IMR-90 (cell line): ENCODE data around the gene CUL9. TPM values are rescaled to one million over a fixed set of nuclear protein-coding genes. Genes with fewer than 3 reads are reported as not detected.

Experiments used
- ATAC-seq: fragments of 200-7000 bp; cut with Tn5 transposase; 2 replicates; pipeline ENCODE4 v1.9.1; 2020; ENCODE audit warnings: low read depth, mild to moderate bottlenecking, moderate library complexity
- BruUV-seq: library from RNA; stranded (reverse); fragments of 400-500 nt; replicated peaks from 2 replicates; lab custom pipeline; 2021; lab: Mats Ljungman, UMichigan
- CTCF ChIA-PET: fragments of 300-600 bp; formaldehyde crosslinking; extraction: SDS; loops from one replicate; lab custom pipeline; 2021; ENCODE audit warnings: antibody characterized with exemption; lab: Yijun Ruan, JAX
- POLR2A ChIA-PET: fragments of 300-600 bp; sonication (Branson Sonifier 250); formaldehyde crosslinking; loops from one replicate; lab custom pipeline; 2022; ENCODE audit warnings: antibody characterized with exemption; ENCODE audit not compliant: unreplicated experiment; lab: Charles Lee
- DNase-seq: peaks from one replicate; pipeline ENCODE4 v3.0.0; 2013
- H2AFZ ChIP-seq: replicated peaks from 2 replicates; pipeline ENCODE3; 2013; ENCODE audit warnings: low read length, mild to moderate bottlenecking; ENCODE audit not compliant: poor library complexity
- H2AK5ac ChIP-seq: 2 replicates; pipeline ENCODE4 v1.6.1; 2013; ENCODE audit warnings: low read depth, low read length, inconsistent platforms
- H2AK9ac ChIP-seq: replicated peaks from 2 replicates; pipeline ENCODE3; 2013; ENCODE audit warnings: mild to moderate bottlenecking, low read depth, low read length, moderate library complexity; ENCODE audit not compliant: poor library complexity
- H2BK120ac ChIP-seq: 2 replicates; pipeline ENCODE4 v1.6.1; 2013; ENCODE audit warnings: low read depth, low read length, inconsistent platforms
- H2BK15ac ChIP-seq: 3 replicates; pipeline ENCODE4 v1.6.1; 2013; ENCODE audit warnings: low read depth, low read length, inconsistent platforms
- H2BK20ac ChIP-seq: 2 replicates; pipeline ENCODE4 v1.6.1; 2013; ENCODE audit warnings: low read depth, mild to moderate bottlenecking, inconsistent platforms, low read length, moderate library complexity
- H2BK5ac ChIP-seq: 2 replicates; pipeline ENCODE4 v1.6.1; 2013; ENCODE audit warnings: mild to moderate bottlenecking, low read depth, low read length, inconsistent platforms; ENCODE audit not compliant: poor library complexity, severe bottlenecking
- H3K14ac ChIP-seq: replicated peaks from 2 replicates; pipeline ENCODE4 v1.6.1; 2013; ENCODE audit warnings: low read depth, low read length, inconsistent platforms
- H3K18ac ChIP-seq: 2 replicates; pipeline ENCODE4 v1.6.1; 2013; ENCODE audit warnings: low read depth, low read length, control low read depth
- H3K23ac ChIP-seq: 2 replicates; pipeline ENCODE4 v1.6.1; 2013; ENCODE audit warnings: low read depth, low read length, inconsistent platforms
- H3K27ac ChIP-seq: 2 replicates; pipeline ENCODE4 v1.5.1; 2013; ENCODE audit warnings: mild to moderate bottlenecking, control low read depth, low read length; ENCODE audit not compliant: insufficient read depth
- H3K27me3 ChIP-seq: 2 replicates; pipeline ENCODE4 v1.6.1; 2013; ENCODE audit warnings: low read length; ENCODE audit not compliant: control insufficient read depth, insufficient read depth
- H3K36me3 ChIP-seq: 2 replicates; pipeline ENCODE4 v1.6.1; 2013; ENCODE audit warnings: low read length, mixed read lengths; ENCODE audit not compliant: control insufficient read depth, insufficient read depth
- H3K4ac ChIP-seq: 2 replicates; pipeline ENCODE4 v1.6.1; 2013; ENCODE audit warnings: low read depth, low read length, inconsistent platforms
- H3K4me1 ChIP-seq: 2 replicates; pipeline ENCODE4 v1.6.1; 2013; ENCODE audit warnings: low read length, mixed read lengths; ENCODE audit not compliant: control insufficient read depth, insufficient read depth
- H3K4me2 ChIP-seq: 2 replicates; pipeline ENCODE4 v1.6.1; 2013; ENCODE audit warnings: low read depth, mild to moderate bottlenecking, control low read depth, low read length, moderate library complexity
- H3K4me3 ChIP-seq: 2 replicates; pipeline ENCODE4 v1.5.1; 2013; ENCODE audit warnings: low read depth, mild to moderate bottlenecking, control low read depth, low read length, moderate library complexity; ENCODE audit not compliant: insufficient read depth
- H3K56ac ChIP-seq: 2 replicates; pipeline ENCODE4 v1.6.1; 2013; ENCODE audit warnings: low read length, inconsistent platforms; ENCODE audit not compliant: insufficient read depth; ENCODE audit errors: extremely low read depth
- H3K79me1 ChIP-seq, 2 experiments: 2 replicates each; pipeline ENCODE4 v1.6.1; 2013; ENCODE audit warnings: low read length in 2 of 2, inconsistent platforms in 1 of 2, low read depth in 1 of 2
- H3K9ac ChIP-seq: 2 replicates; pipeline ENCODE4 v1.6.1; 2013; ENCODE audit warnings: low read depth, low read length, control low read depth
- H3K9me1 ChIP-seq: 2 replicates; pipeline ENCODE4 v1.6.1; 2013; ENCODE audit warnings: low read length, inconsistent platforms; ENCODE audit not compliant: insufficient read depth
- H3K9me3 ChIP-seq: 2 replicates; pipeline ENCODE4 v1.6.1; 2013; ENCODE audit warnings: low read length; ENCODE audit not compliant: control insufficient read depth, insufficient read depth
- H4K20me1 ChIP-seq: 2 replicates; pipeline ENCODE4 v1.6.1; 2013; ENCODE audit warnings: low read length, inconsistent platforms; ENCODE audit not compliant: insufficient read depth
- H4K5ac ChIP-seq: 2 replicates; pipeline ENCODE4 v1.6.1; 2013; ENCODE audit warnings: mild to moderate bottlenecking, low read depth, low read length, control low read depth
- H4K8ac ChIP-seq, 2 experiments: 2 replicates each; pipeline ENCODE4 v1.6.1; 2013; ENCODE audit warnings: low read depth in 2 of 2, low read length in 2 of 2, control low read depth in 1 of 2, inconsistent platforms in 1 of 2
- H4K91ac ChIP-seq: 2 replicates; pipeline ENCODE4 v1.6.1; 2013; ENCODE audit warnings: low read depth, low read length, inconsistent platforms; ENCODE audit not compliant: insufficient read depth
- CHD1 ChIP-seq: IDR thresholded peaks from 2 replicates; pipeline ENCODE4 v1.6.1; 2012; ENCODE audit warnings: low read depth, low read length, improper control_type of control experiment
- FOS ChIP-seq: fragments of 150-350 bp; IDR thresholded peaks from 2 replicates; pipeline ENCODE4 v1.6.1; 2016; ENCODE audit warnings: low read depth, low read length
- MAZ ChIP-seq: IDR thresholded peaks from 2 replicates; pipeline ENCODE4 v1.6.1; 2012; ENCODE audit warnings: low read depth, mild to moderate bottlenecking, low read length, improper control_type of control experiment, moderate library complexity, borderline replicate concordance
- MXI1 ChIP-seq: IDR thresholded peaks from 2 replicates; pipeline ENCODE4 v1.6.1; 2012; ENCODE audit warnings: low read depth, mild to moderate bottlenecking, low read length, moderate library complexity, borderline replicate concordance
- NFE2L2 ChIP-seq: fragments of 150-350 bp; IDR thresholded peaks from 2 replicates; pipeline ENCODE4 v1.6.1; 2016; ENCODE audit warnings: low read depth, mild to moderate bottlenecking, low read length
- POLR2A ChIP-seq: IDR thresholded peaks from 2 replicates; pipeline ENCODE4 v1.6.1; 2012; ENCODE audit warnings: mild to moderate bottlenecking, low read depth, low read length
- RAD21 ChIP-seq: IDR thresholded peaks from 2 replicates; pipeline ENCODE4 v1.6.1; 2012; ENCODE audit warnings: low read length, improper control_type of control experiment
- WGBS, 2 experiments: methylation state at CpG; one replicate each; pipeline versions ENCODE4 v1.1.5 to v1.1.7; 2013; ENCODE audit warnings: missing lambda C conversion rate in 2 of 2; ENCODE audit not compliant: insufficient read length in 1 of 2; ENCODE audit errors: extremely low coverage in 2 of 2; 5-methylcytosine and 5-hydroxymethylcytosine counted together
- dilution Hi-C: fragments of 300-500 bp; cut with HindIII; formaldehyde crosslinking; loops from one replicate; pipeline ENCODE4 v1.14.3; 2018; ENCODE audit warnings: low sequenced_read_pairs; ENCODE audit not compliant: unreplicated experiment
- in situ Hi-C: fragments of 300-500 bp; cut with MboI; formaldehyde crosslinking; loops from 3 replicates; pipeline ENCODE4 v1.14.3; 2019; ENCODE audit warnings: low sequenced_read_pairs, inconsistent platforms, mixed read lengths
- intact Hi-C: fragments of 100-400 bp; cut with micrococcal nuclease; formaldehyde crosslinking; loops from 2 replicates; pipeline ENCODE4 v1.10.0; 2022
- polyA plus RNA-seq, 3 experiments: library from polyadenylated mRNA; depleted of rRNA; stranded (reverse); fragments of >200 nt; gene quantifications; 2 replicates each; pipeline ENCODE4 v1.2.3, GENCODE V29; 2012; ENCODE audit warnings: low replicate concordance in 1 of 3
- total RNA-seq: library from RNA; depleted of rRNA; stranded (reverse); fragments of >200 nt; gene quantifications from 2 replicates; pipeline ENCODE4 v1.2.3, GENCODE V29; 2012
- TF ChIP-seq, protein P1 (sequence below): fragments of 150-350 bp; IDR thresholded peaks from 2 replicates; pipeline ENCODE4 v1.6.1; 2016; ENCODE audit warnings: low read depth, mild to moderate bottlenecking, low read length, moderate library complexity, borderline replicate concordance

Gene CUL9
- total and polyA plus RNA-seq, 2 of the 4 experiments (the other 2 are of a cell fraction): 7.7 to 19.5 TPM

DNA sequence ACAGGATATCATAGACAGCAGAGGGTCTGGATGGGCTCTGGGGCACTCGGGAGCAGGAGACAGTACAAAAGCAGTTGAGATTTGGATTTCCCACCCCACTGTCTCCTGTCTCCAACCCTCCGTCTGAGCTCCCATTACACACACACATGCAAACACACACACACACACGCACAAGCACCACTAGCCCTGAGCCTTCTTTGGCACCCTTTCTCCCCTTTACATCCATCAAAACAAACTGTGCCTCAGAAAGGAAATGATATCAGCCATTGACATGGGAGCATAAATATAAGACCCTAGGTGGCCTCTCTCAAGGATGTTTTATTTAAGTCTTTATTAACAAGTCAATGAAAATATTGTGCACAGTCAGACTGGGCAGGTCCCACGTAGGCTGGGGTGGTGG lies 78.8 kb downstream of the CUL9 start:
- no peak overlapping the region for H2AFZ ChIP-seq
- no peak overlapping the region for H4K91ac ChIP-seq
- no peak overlapping the region for H2AK5ac ChIP-seq
- H4K20me1 ChIP-seq: no peaks in the 10 kb centered on the region
- intact Hi-C loops (no loop called here), in situ Hi-C loops (loop anchor here (5.0 kb wide), 1 partner anchor 72 kb away; no protein-coding TSS in a partner anchor), dilution Hi-C loops (no loop called here)
- H3K18ac ChIP-seq: no peak overlapping the region
- H4K8ac ChIP-seq: no peak overlapping the region
- H3K14ac ChIP-seq: no peak overlapping the region
- H3K4ac ChIP-seq: no peak overlapping the region
- no peak overlapping the region for H4K5ac ChIP-seq
- ChIA-PET CTCF (no interaction called here), POLR2A (no interaction called here)
- no peak overlapping the region for H3K4me2 ChIP-seq
- H3K27ac ChIP-seq: no peak overlapping the region
- H2AK9ac ChIP-seq: no peak overlapping the region
- H3K36me3 ChIP-seq: no peaks in the 10 kb centered on the region
- H3K9me1 ChIP-seq: no peaks in the 10 kb centered on the region
- H2BK120ac ChIP-seq: no peak overlapping the region
- no peak overlapping the region for H2BK5ac ChIP-seq
- H3K27me3 ChIP-seq: peaks cover 34% of the 10 kb centered on the region
- ATAC-seq (no peak), DNase-seq (no peak)
- H3K9ac ChIP-seq: no peak overlapping the region
- WGBS, 2 experiments: no CpG with 5 or more reads among the region's 4 CpGs
- H3K79me1 ChIP-seq: no peaks in the 10 kb centered on the region
- H3K56ac ChIP-seq: no peak overlapping the region
- H3K4me1 ChIP-seq: no peaks in the 10 kb centered on the region
- no peak overlapping the region for H2BK15ac ChIP-seq
- H2BK20ac ChIP-seq: no peak overlapping the region
- no peaks in the 10 kb centered on the region for H3K9me3 ChIP-seq
- H3K23ac ChIP-seq: no peak overlapping the region
- TF ChIP-seq MXI1 (no peak), MAZ (no peak), NFE2L2 (no peak), POLR2A (no peak), CHD1 (no peak), FOS (no peak), RAD21 (no peak)
- TF ChIP-seq, protein P1, sequence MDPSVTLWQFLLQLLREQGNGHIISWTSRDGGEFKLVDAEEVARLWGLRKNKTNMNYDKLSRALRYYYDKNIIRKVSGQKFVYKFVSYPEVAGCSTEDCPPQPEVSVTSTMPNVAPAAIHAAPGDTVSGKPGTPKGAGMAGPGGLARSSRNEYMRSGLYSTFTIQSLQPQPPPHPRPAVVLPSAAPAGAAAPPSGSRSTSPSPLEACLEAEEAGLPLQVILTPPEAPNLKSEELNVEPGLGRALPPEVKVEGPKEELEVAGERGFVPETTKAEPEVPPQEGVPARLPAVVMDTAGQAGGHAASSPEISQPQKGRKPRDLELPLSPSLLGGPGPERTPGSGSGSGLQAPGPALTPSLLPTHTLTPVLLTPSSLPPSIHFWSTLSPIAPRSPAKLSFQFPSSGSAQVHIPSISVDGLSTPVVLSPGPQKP: no peak
- no peak overlapping the region for H3K4me3 ChIP-seq
- BruUV-seq: no TSS peak
